Dendritic cell treated with granulocyte-macrophage colony-stimulating factor and Interleukin-4, amounts not matched to agents 40 ng/mL and 50 ng/mL, for 4 days (primary cell): ENCODE measurements around the gene ERAL1.
"Not testable (repeated sequence)": the region's sequence is repeated elsewhere in the genome, so short reads cannot be mapped to it uniquely, and the experiment has no call there.

Source experiments
- H3K27ac Mint-ChIP-seq: one replicate; pipeline ENCODE4 v1.8.0; 2022; ENCODE audit warnings: mild to moderate bottlenecking, mixed read lengths
- H3K27me3 Mint-ChIP-seq: one replicate; pipeline ENCODE4 v1.8.0; 2022; ENCODE audit warnings: mild to moderate bottlenecking, mixed read lengths
- H3K36me3 Mint-ChIP-seq: one replicate; pipeline ENCODE4 v1.8.0; 2022; ENCODE audit warnings: low read depth, mixed read lengths
- H3K4me1 Mint-ChIP-seq: one replicate; pipeline ENCODE4 v1.8.0; 2022; ENCODE audit warnings: low read depth, mixed read lengths
- H3K4me3 Mint-ChIP-seq: one replicate; pipeline ENCODE4 v1.8.0; 2022; ENCODE audit warnings: mild to moderate bottlenecking, moderate library complexity, mixed read lengths
- H3K9me3 Mint-ChIP-seq: one replicate; pipeline ENCODE4 v1.8.0; 2022; ENCODE audit warnings: mixed read lengths
- intact Hi-C: fragments of 100-400 bp; cut with micrococcal nuclease; formaldehyde crosslinking; loops from one replicate; pipeline ENCODE4 v1.15.0; 2022

The ERAL1 gene

GRCh38 chr17:28854457-28855335 is at the start of gene ERAL1:
TSS of gene ERAL1 (plus strand) at chr17:28855016. CDS start at chr17:28855035, 19 bp downstream.
- peak within 1 kb of the TSS; percentile 93 for H3K27ac Mint-ChIP-seq
- H3K36me3 Mint-ChIP-seq, result peaks cover 46% of the 10 kb centered on the region
- intact Hi-C loops, result loop anchor here (2.0 kb wide), 1 partner anchor 48 kb away; the partner anchor contains the start of gene DHRS13
- H3K27me3 Mint-ChIP-seq, result peaks cover 1% of the 10 kb centered on the region
- H3K4me3 Mint-ChIP-seq, result peak within 1 kb of the TSS; percentile 87
- H3K4me1 Mint-ChIP-seq, result peaks cover 12% of the 10 kb centered on the region
- H3K9me3 Mint-ChIP-seq, result no peaks in the 10 kb centered on the region

- peak overlapping the region; percentile 74 for H3K27ac Mint-ChIP-seq
- intact Hi-C loops, result no loop called here
Observed at GRCh38 chr17:28807925-28808634, 46.7 kb upstream of the ERAL1 start.

GRCh38 chr17:28810437-28810836 is 44.4 kb upstream of the ERAL1 start:
- Mint-ChIP-seq H3K4me3 (no peak overlapping the region), H3K36me3 (peaks cover 10% of the 10 kb centered on the region), H3K27me3 (no peaks in the 10 kb centered on the region), H3K4me1 (peaks cover 31% of the 10 kb centered on the region), H3K9me3 (no peaks in the 10 kb centered on the region), H3K27ac (no peak overlapping the region)
- intact Hi-C loops, result no loop called here

More at GRCh38 chr17:28807925-28808634, 46.7 kb upstream of the ERAL1 start:
- Mint-ChIP-seq H3K4me1 (peaks cover 29% of the 10 kb centered on the region), H3K36me3 (peaks cover 32% of the 10 kb centered on the region), H3K4me3 (no peak overlapping the region), H3K9me3 (no peaks in the 10 kb centered on the region), H3K27me3 (no peaks in the 10 kb centered on the region)

GRCh38 chr17:28811651-28812090 is 43.1 kb upstream of the ERAL1 start:
- H3K4me1 Mint-ChIP-seq, result peaks cover 31% of the 10 kb centered on the region
- intact Hi-C loops, result no loop called here
- peak overlapping the region; percentile 83 for H3K4me3 Mint-ChIP-seq
- H3K27ac Mint-ChIP-seq, result peak overlapping the region; percentile 84
- no peaks in the 10 kb centered on the region for H3K36me3 Mint-ChIP-seq
- no peaks in the 10 kb centered on the region for H3K9me3 Mint-ChIP-seq
- no peaks in the 10 kb centered on the region for H3K27me3 Mint-ChIP-seq

GRCh38 chr17:28812091-28812747 is 42.6 kb upstream of the ERAL1 start:
- Mint-ChIP-seq H3K27me3 (no peaks in the 10 kb centered on the region), H3K4me3 (peak overlapping the region; percentile 83), H3K9me3 (no peaks in the 10 kb centered on the region), H3K27ac (peak overlapping the region; percentile 84), H3K36me3 (no peaks in the 10 kb centered on the region), H3K4me1 (peaks cover 31% of the 10 kb centered on the region)
- intact Hi-C loops, result no loop called here

- Mint-ChIP-seq H3K9me3 (no peaks in the 10 kb centered on the region), H3K27me3 (no peaks in the 10 kb centered on the region), H3K4me3 (peak overlapping the region; percentile 83), H3K4me1 (peaks cover 26% of the 10 kb centered on the region), H3K36me3 (no peaks in the 10 kb centered on the region), H3K27ac (peak overlapping the region; percentile 84)
- intact Hi-C loops, result no loop called here
Observed at GRCh38 chr17:28812748-28813377, 42.0 kb upstream of the ERAL1 start.

- H3K27ac Mint-ChIP-seq, result no peak overlapping the region
- intact Hi-C loops, result no loop called here
Observed at GRCh38 chr17:28816540-28816939, 38.3 kb upstream of the ERAL1 start.

GRCh38 chr17:28818819-28819221 is 36.0 kb upstream of the ERAL1 start:
- H3K4me1 Mint-ChIP-seq, result no peaks in the 10 kb centered on the region
- no peaks in the 10 kb centered on the region for H3K27me3 Mint-ChIP-seq
- H3K27ac Mint-ChIP-seq, result no peak overlapping the region
- no peaks in the 10 kb centered on the region for H3K36me3 Mint-ChIP-seq
- H3K9me3 Mint-ChIP-seq, result no peaks in the 10 kb centered on the region
- intact Hi-C loops, result no loop called here
- H3K4me3 Mint-ChIP-seq, result no peak overlapping the region

More at GRCh38 chr17:28816540-28816939, 38.3 kb upstream of the ERAL1 start:
- H3K4me1 Mint-ChIP-seq, result peaks cover 9% of the 10 kb centered on the region
- no peaks in the 10 kb centered on the region for H3K36me3 Mint-ChIP-seq
- no peaks in the 10 kb centered on the region for H3K9me3 Mint-ChIP-seq
- no peaks in the 10 kb centered on the region for H3K27me3 Mint-ChIP-seq
- no peak overlapping the region for H3K4me3 Mint-ChIP-seq

- Mint-ChIP-seq H3K27ac (no peak overlapping the region), H3K27me3 (no peaks in the 10 kb centered on the region), H3K4me1 (no peaks in the 10 kb centered on the region), H3K9me3 (no peaks in the 10 kb centered on the region), H3K36me3 (no peaks in the 10 kb centered on the region), H3K4me3 (no peak overlapping the region)
- intact Hi-C loops, result no loop called here
Observed at GRCh38 chr17:28819582-28819981, 35.2 kb upstream of the ERAL1 start.

- Mint-ChIP-seq H3K27me3 (no peaks in the 10 kb centered on the region), H3K27ac (no peak overlapping the region), H3K4me3 (no peak overlapping the region), H3K9me3 (no peaks in the 10 kb centered on the region), H3K4me1 (no peaks in the 10 kb centered on the region), H3K36me3 (peaks cover 26% of the 10 kb centered on the region)
- intact Hi-C loops, result no loop called here
Observed at GRCh38 chr17:28827672-28828071, 27.1 kb upstream of the ERAL1 start.

- H3K36me3 Mint-ChIP-seq, result peaks cover 26% of the 10 kb centered on the region
- no peaks in the 10 kb centered on the region for H3K9me3 Mint-ChIP-seq
- no peaks in the 10 kb centered on the region for H3K4me1 Mint-ChIP-seq
- no peaks in the 10 kb centered on the region for H3K27me3 Mint-ChIP-seq
- H3K27ac Mint-ChIP-seq, result no peak overlapping the region
- H3K4me3 Mint-ChIP-seq, result no peak overlapping the region
- intact Hi-C loops, result no loop called here
Observed at GRCh38 chr17:28828294-28829040, 26.3 kb upstream of the ERAL1 start.

- no peak overlapping the region for H3K4me3 Mint-ChIP-seq
- peaks cover 15% of the 10 kb centered on the region for H3K36me3 Mint-ChIP-seq
- H3K9me3 Mint-ChIP-seq, result no peaks in the 10 kb centered on the region
- intact Hi-C loops, result no loop called here
- H3K27me3 Mint-ChIP-seq, result no peaks in the 10 kb centered on the region
- no peak overlapping the region for H3K27ac Mint-ChIP-seq
- H3K4me1 Mint-ChIP-seq, result no peaks in the 10 kb centered on the region
Observed at GRCh38 chr17:28834420-28834819, 20.4 kb upstream of the ERAL1 start.

- H3K27ac Mint-ChIP-seq, H3K9me3 Mint-ChIP-seq, H3K4me3 Mint-ChIP-seq, intact Hi-C loops, H3K27me3 Mint-ChIP-seq, H3K4me1 Mint-ChIP-seq: not testable (repeated sequence)
- peaks cover 15% of the 10 kb centered on the region for H3K36me3 Mint-ChIP-seq
Observed at GRCh38 chr17:28836541-28836940, 18.3 kb upstream of the ERAL1 start.
